ENCODE results near the gene FAM193B. TPM values are rescaled to one million over a fixed set of nuclear protein-coding genes. Genes with fewer than 3 reads are reported as not detected.
"Not testable (repeated sequence)": the region's sequence is repeated elsewhere in the genome, so short reads cannot be mapped to it uniquely, and the experiment has no call there.

The FAM193B gene
- total RNA-seq, 4 donors from 2014 or later: 57.0 to 128 (median 69.7) TPM

- intact Hi-C loops (cut with DNase I; ENCODE audit: low total_unique reads): no loop called here
- no peak for TF ChIP-seq CTCF (IDR thresholded peaks at IDR 0.05)
- TF ChIP-seq POLR2A (IDR thresholded peaks at IDR 0.05): no peak
- 72 to 86% methylated on average over 10 of the region's 10 CpGs for WGBS, 2 donors
- no peak for DNase-seq (ENCODE audit: low spot score in 2 of 2)
- H3K4me3 ChIP-seq (ENCODE audit: low read depth, poor library complexity, severe bottlenecking): no peak overlapping the region
These were observed 21.8 kb upstream of the FAM193B start for GRCh38 chr5:177576169-177576568.

GRCh38 chr5:177575488-177575887, 21.1 kb upstream of the FAM193B start:
- no peak for DNase-seq (ENCODE audit: low spot score in 2 of 2)
- H3K4me3 ChIP-seq (ENCODE audit: low read depth, poor library complexity, severe bottlenecking): no peak overlapping the region
- 25 to 55% methylated on average over 1 of the region's 1 CpG for WGBS, 2 donors
- intact Hi-C loops (cut with DNase I; ENCODE audit: low total_unique reads): no loop called here
- TF ChIP-seq POLR2A (IDR thresholded peaks at IDR 0.05) (no peak), CTCF (IDR thresholded peaks at IDR 0.05) (no peak)

- no peak for DNase-seq (ENCODE audit: low spot score in 2 of 2)
- intact Hi-C loops (cut with DNase I; ENCODE audit: low total_unique reads): no loop called here
- WGBS, 2 donors: 87 to 92% methylated on average over 2 of the region's 2 CpGs
- no peak overlapping the region for H3K4me3 ChIP-seq (ENCODE audit: low read depth, poor library complexity, severe bottlenecking)
- TF ChIP-seq POLR2A (IDR thresholded peaks at IDR 0.05): no peak
- no peak for TF ChIP-seq CTCF (IDR thresholded peaks at IDR 0.05)
These were observed 15.5 kb upstream of the FAM193B start for GRCh38 chr5:177569894-177570293.

GRCh38 chr5:177568326-177568725, 14.0 kb upstream of the FAM193B start:
- DNase-seq (ENCODE audit: low spot score in 2 of 2): no peak
- intact Hi-C loops (cut with DNase I; ENCODE audit: low total_unique reads): no loop called here
- TF ChIP-seq CTCF (IDR thresholded peaks at IDR 0.05) (no peak), POLR2A (IDR thresholded peaks at IDR 0.05) (no peak)
- no peak overlapping the region for H3K4me3 ChIP-seq (ENCODE audit: low read depth, poor library complexity, severe bottlenecking)
- WGBS, 2 donors: 73 to 79% methylated on average over 7 of the region's 7 CpGs

- DNase-seq (ENCODE audit: low spot score in 2 of 2): no peak
- TF ChIP-seq POLR2A (IDR thresholded peaks at IDR 0.05) (no peak), CTCF (IDR thresholded peaks at IDR 0.05) (no peak)
- intact Hi-C loops (cut with DNase I; ENCODE audit: low total_unique reads): no loop called here
- H3K4me3 ChIP-seq (ENCODE audit: low read depth, poor library complexity, severe bottlenecking): no peak overlapping the region
- WGBS, 2 donors: 75 to 76% methylated on average over 8 of the region's 8 CpGs
These were observed 10.7 kb upstream of the FAM193B start for GRCh38 chr5:177565046-177565445.

GRCh38 chr5:177559446-177559941, 5.1 kb upstream of the FAM193B start:
- not testable (repeated sequence) for H3K4me3 ChIP-seq (ENCODE audit: low read depth, poor library complexity, severe bottlenecking); DNase-seq (ENCODE audit: low spot score in 2 of 2)

More at GRCh38 chr5:177559446-177559941, 5.1 kb upstream of the FAM193B start:
- 22 to 23% methylated on average over 8 of the region's 8 CpGs for WGBS, 2 donors
- intact Hi-C loops (cut with DNase I; ENCODE audit: low total_unique reads): loop anchor here (5.0 kb wide), 1 partner anchor 573 kb away; the partner anchor contains the start of gene RMND5B

Data from lower leg skin (tissue), 4 donors.